Keratinocyte (primary cell): ENCODE data around the gene G3BP2. TPM values are rescaled to one million over a fixed set of nuclear protein-coding genes. Genes with fewer than 3 reads are reported as not detected.
A peak's percentile ranks its signal among the peaks of the same experiment; 100 is the strongest.

Source experiments
- DNase-seq: peaks from one replicate; pipeline ENCODE4 v3.0.0-alpha.2; 2011; ENCODE audit warnings: low read depth, missing footprints, low spot score
- FAIRE-seq: peaks from 2 replicates; lab custom pipeline; 2011; peaks lifted over from hg19 to GRCh38; lab: Jason Lieb, UNC
- H2AFZ ChIP-seq: 2 replicates; pipeline ENCODE4 v1.6.0; 2012; ENCODE audit warnings: low read length, control low read depth, inconsistent platforms; ENCODE audit not compliant: control insufficient read depth
- H3K27ac ChIP-seq: 2 replicates; pipeline ENCODE4 v1.5.1; 2011; ENCODE audit warnings: low read length; ENCODE audit not compliant: control insufficient read depth, insufficient read depth
- H3K27me3 ChIP-seq: 3 replicates; pipeline ENCODE4 v1.6.0; 2011; ENCODE audit warnings: low read length; ENCODE audit not compliant: control insufficient read depth, insufficient read depth; ENCODE audit errors: extremely low read depth
- H3K36me3 ChIP-seq, 2 experiments: 2 replicates in 1 of 2; 3 replicates in 1 of 2; pipeline ENCODE4 v1.5.1; 2011; ENCODE audit warnings: low read length in 2 of 2, mild to moderate bottlenecking in 1 of 2; ENCODE audit not compliant: control insufficient read depth in 2 of 2, insufficient read depth in 2 of 2; ENCODE audit errors: extremely low read depth in 1 of 2
- H3K4me1 ChIP-seq: 3 replicates; pipeline ENCODE4 v1.5.1; 2011; ENCODE audit warnings: low read length; ENCODE audit not compliant: control insufficient read depth, insufficient read depth; ENCODE audit errors: extremely low read depth
- H3K4me2 ChIP-seq: 3 replicates; pipeline ENCODE4 v1.6.0; 2011; ENCODE audit warnings: low read depth, low read length; ENCODE audit not compliant: control insufficient read depth, insufficient read depth; ENCODE audit errors: extremely low read depth
- H3K4me3 ChIP-seq, 3 experiments: fragments of 200-600 bp in 1 of 3; sonication (generic) in 1 of 3; 2 replicates in 2 of 3; 3 replicates in 1 of 3; pipeline ENCODE4 v1.5.1; 2011 to 2016; ENCODE audit warnings: low read length in 3 of 3, mild to moderate bottlenecking in 3 of 3, control low read depth in 2 of 3, inconsistent platforms in 1 of 3, low read depth in 1 of 3, mixed read lengths in 1 of 3, mixed run types in 1 of 3, moderate library complexity in 1 of 3; ENCODE audit not compliant: control insufficient read depth in 2 of 3, insufficient read depth in 2 of 3; ENCODE audit errors: extremely low read depth in 1 of 3
- H3K79me2 ChIP-seq: 2 replicates; pipeline ENCODE4 v1.6.0; 2012; ENCODE audit warnings: low read length; ENCODE audit not compliant: control insufficient read depth, insufficient read depth
- H3K9ac ChIP-seq: 3 replicates; pipeline ENCODE4 v1.6.0; 2011; ENCODE audit warnings: low read length; ENCODE audit not compliant: control insufficient read depth, insufficient read depth; ENCODE audit errors: extremely low read depth
- H3K9me1 ChIP-seq: 3 replicates; pipeline ENCODE4 v1.6.0; 2011; ENCODE audit warnings: low read length; ENCODE audit not compliant: control insufficient read depth, insufficient read depth; ENCODE audit errors: extremely low read depth
- H3K9me3 ChIP-seq: 2 replicates; pipeline ENCODE4 v1.5.1; 2012; ENCODE audit warnings: low read depth, low read length; ENCODE audit not compliant: control insufficient read depth
- H4K20me1 ChIP-seq: 3 replicates; pipeline ENCODE4 v1.6.0; 2011; ENCODE audit warnings: low read length; ENCODE audit not compliant: control insufficient read depth, insufficient read depth; ENCODE audit errors: extremely low read depth
- EZH2 ChIP-seq: IDR thresholded peaks from one replicate; pipeline ENCODE4 v1.6.1; 2012; ENCODE audit warnings: inconsistent platforms, mild to moderate bottlenecking, low read length, moderate library complexity
- dilution Hi-C: fragments of 300-500 bp; cut with MboI; formaldehyde crosslinking; loops from one replicate; pipeline ENCODE4 v1.7.0; 2020; ENCODE audit warnings: low sequenced_read_pairs; ENCODE audit not compliant: extremely low pct_ligation_motif_present
- polyA plus RNA-seq, 5 experiments: library from polyadenylated mRNA; depleted of rRNA in 3 of 5; stranded (reverse) in 3 of 5; stranded (forward) in 1 of 5; unstranded in 1 of 5; fragments of >200 nt; gene quantifications; 1 replicate in 1 of 5; 2 replicates in 3 of 5; 3 replicates in 1 of 5; pipeline versions ENCODE4 v1.2.1 to v1.2.3, GENCODE V29; 2011 to 2012; ENCODE audit warnings: missing spikeins in 2 of 5, low read depth in 1 of 5, low replicate concordance in 1 of 5
- TF ChIP-seq, protein P1 (sequence below), 3 experiments: IDR thresholded peaks in 1 of 3; conservative IDR thresholded peaks in 1 of 3; optimal IDR thresholded peaks in 1 of 3; 2 replicates in 2 of 3; 3 replicates in 1 of 3; pipeline versions ENCODE3 to v1.5.1; 2011; ENCODE audit warnings: low read length in 3 of 3, mild to moderate bottlenecking in 3 of 3, moderate library complexity in 2 of 3, control low read depth in 1 of 3, inconsistent platforms in 1 of 3; ENCODE audit not compliant: insufficient read depth in 2 of 3; ENCODE audit errors: extremely low read depth in 1 of 3

Gene G3BP2
- polyA plus RNA-seq, 1 donor (not counting 4 experiments of a cell fraction or from before 2014, with no cell fraction given), result 137 TPM

DNA sequence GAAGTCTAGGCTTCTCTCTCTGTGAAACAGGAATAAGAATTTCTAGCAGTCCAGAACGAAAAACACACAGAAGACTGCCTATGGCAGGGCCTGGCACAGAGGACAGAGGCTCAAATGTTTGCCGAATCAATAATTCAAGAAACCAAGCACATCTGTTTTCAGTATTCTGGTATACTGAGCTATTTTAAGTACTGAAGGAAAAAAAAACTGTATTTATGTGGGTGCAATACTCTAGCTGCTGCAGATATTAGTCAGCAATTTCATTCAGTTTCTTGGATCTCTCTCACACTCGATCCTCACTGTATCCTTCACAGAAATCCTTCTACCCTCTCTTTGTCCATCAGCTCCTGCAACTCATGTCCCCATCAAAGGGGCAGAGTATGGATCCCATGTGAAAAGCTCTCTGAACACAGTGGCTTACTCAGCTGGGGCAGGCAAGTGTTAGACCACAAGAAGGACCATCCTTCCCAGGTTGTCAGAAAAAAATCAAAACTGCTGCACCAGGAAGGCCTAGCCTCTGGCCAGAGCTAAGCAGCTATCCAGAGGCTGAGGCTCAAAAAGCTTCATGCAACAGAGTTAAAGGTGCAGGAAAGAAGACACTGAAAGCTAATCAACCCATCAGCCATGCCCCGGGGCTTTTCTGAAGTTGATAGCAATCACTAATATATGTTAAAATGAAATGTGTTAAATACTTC lies 42.0 kb upstream of the G3BP2 start:
- TF ChIP-seq, protein P1, sequence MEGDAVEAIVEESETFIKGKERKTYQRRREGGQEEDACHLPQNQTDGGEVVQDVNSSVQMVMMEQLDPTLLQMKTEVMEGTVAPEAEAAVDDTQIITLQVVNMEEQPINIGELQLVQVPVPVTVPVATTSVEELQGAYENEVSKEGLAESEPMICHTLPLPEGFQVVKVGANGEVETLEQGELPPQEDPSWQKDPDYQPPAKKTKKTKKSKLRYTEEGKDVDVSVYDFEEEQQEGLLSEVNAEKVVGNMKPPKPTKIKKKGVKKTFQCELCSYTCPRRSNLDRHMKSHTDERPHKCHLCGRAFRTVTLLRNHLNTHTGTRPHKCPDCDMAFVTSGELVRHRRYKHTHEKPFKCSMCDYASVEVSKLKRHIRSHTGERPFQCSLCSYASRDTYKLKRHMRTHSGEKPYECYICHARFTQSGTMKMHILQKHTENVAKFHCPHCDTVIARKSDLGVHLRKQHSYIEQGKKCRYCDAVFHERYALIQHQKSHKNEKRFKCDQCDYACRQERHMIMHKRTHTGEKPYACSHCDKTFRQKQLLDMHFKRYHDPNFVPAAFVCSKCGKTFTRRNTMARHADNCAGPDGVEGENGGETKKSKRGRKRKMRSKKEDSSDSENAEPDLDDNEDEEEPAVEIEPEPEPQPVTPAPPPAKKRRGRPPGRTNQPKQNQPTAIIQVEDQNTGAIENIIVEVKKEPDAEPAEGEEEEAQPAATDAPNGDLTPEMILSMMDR (optimal IDR thresholded peaks at IDR 0.05 in 1 of 3, IDR thresholded peaks at IDR 0.05 in 1 of 3, conservative IDR thresholded peaks at IDR 0.05 in 1 of 3; ENCODE audit: extremely low read depth in 1 of 3, insufficient read depth in 2 of 3, low read length in 3 of 3), result no peak
- no peaks in the 10 kb centered on the region for H3K79me2 ChIP-seq
- FAIRE-seq (peak; percentile 60), DNase-seq (no peak)
- dilution Hi-C loops, result no loop called here
- H3K9me3 ChIP-seq, result no peaks in the 10 kb centered on the region
- no peaks in the 10 kb centered on the region for H3K9me1 ChIP-seq
- H3K4me2 ChIP-seq, result peak overlapping the region; percentile 19
- no peak overlapping the region for H3K9ac ChIP-seq
- H3K27me3 ChIP-seq, result no peaks in the 10 kb centered on the region
- H3K27ac ChIP-seq, result no peak overlapping the region
- no peak overlapping the region for H3K4me3 ChIP-seq
- peaks cover 0 to 1% of the 10 kb centered on the region in 2 experiments for H3K36me3 ChIP-seq
- H3K4me1 ChIP-seq, result peaks cover 16% of the 10 kb centered on the region
- no peaks in the 10 kb centered on the region for H4K20me1 ChIP-seq
- no peak overlapping the region for H2AFZ ChIP-seq

DNA sequence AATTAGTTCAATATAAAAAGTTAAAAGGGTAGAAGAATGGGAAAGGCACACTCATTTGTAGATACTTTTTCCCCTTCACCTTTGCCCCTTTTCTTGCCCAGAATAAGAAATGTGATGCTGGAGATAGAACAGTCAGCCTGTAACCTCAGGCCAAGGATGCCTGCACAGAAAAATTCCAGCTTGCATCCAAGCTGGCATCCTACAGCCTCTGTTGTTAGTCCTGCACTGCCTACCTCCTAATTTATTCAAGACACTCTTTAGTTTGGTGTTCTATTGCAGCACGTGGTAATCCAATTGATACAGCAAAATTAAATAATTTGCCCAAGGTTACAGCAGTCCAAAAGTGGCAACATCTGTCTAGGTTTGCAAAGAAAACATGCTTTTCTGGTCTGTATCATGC lies 41.5 kb upstream of the G3BP2 start:
- Histone ChIP-seq H3K36me3 (peaks cover 0 to 1% of the 10 kb centered on the region in 2 experiments), H3K4me1 (peaks cover 16% of the 10 kb centered on the region), H3K27ac (no peak overlapping the region), H4K20me1 (no peaks in the 10 kb centered on the region), H3K4me2 (no peak overlapping the region), H3K79me2 (no peaks in the 10 kb centered on the region), H3K9me1 (no peaks in the 10 kb centered on the region), H3K9ac (no peak overlapping the region), H3K27me3 (no peaks in the 10 kb centered on the region), H3K4me3 (no peak overlapping the region), H3K9me3 (no peaks in the 10 kb centered on the region), H2AFZ (no peak overlapping the region)
- DNase-seq, result no peak
- dilution Hi-C loops, result no loop called here
- TF ChIP-seq, protein P1 (optimal IDR thresholded peaks at IDR 0.05 in 1 of 3, IDR thresholded peaks at IDR 0.05 in 1 of 3, conservative IDR thresholded peaks at IDR 0.05 in 1 of 3; ENCODE audit: extremely low read depth in 1 of 3, insufficient read depth in 2 of 3, low read length in 3 of 3), result no peak
- no peak for TF ChIP-seq EZH2
- FAIRE-seq, result no peak
